ENCODE data around the gene PPP1R7. TPM values are rescaled to one million over a fixed set of nuclear protein-coding genes. Genes with fewer than 3 reads are reported as not detected.

PPP1R7 gene
- total RNA-seq, 2 donors from 2014 or later = 57.5 to 61.4 TPM

- Histone ChIP-seq H3K4me1 (no peaks in the 10 kb centered on the region), H3K9me3 (no peaks in the 10 kb centered on the region), H3K36me3 (no peaks in the 10 kb centered on the region), H3K27me3 (no peaks in the 10 kb centered on the region), H3K27ac (no peak overlapping the region), H3K4me3 (no peak overlapping the region)
- no peak for DNase-seq (ENCODE audit: low spot score)
- TF ChIP-seq CTCF (IDR thresholded peaks at IDR 0.05) = no peak
Measured at GRCh38 chr2:241187918-241188234, 37.6 kb downstream of the PPP1R7 start.

GRCh38 chr2:241188361-241189092 is 38.3 kb downstream of the PPP1R7 start, which contains the start of gene ANO7:
TSS of gene ANO7 (plus strand) at chr2:241188677. CDS start at chr2:241190064, 1,387 bp downstream.
- no peak for TF ChIP-seq CTCF (IDR thresholded peaks at IDR 0.05)
- Histone ChIP-seq H3K4me3 (no peak within 1 kb of the TSS), H3K27me3 (no peaks in the 10 kb centered on the region), H3K4me1 (no peaks in the 10 kb centered on the region), H3K36me3 (no peaks in the 10 kb centered on the region), H3K9me3 (no peaks in the 10 kb centered on the region), H3K27ac (no peak within 1 kb of the TSS)
- DNase-seq (ENCODE audit: low spot score) = no peak

GRCh38 chr2:241189093-241189855 is 39.0 kb downstream of the PPP1R7 start:
- no peaks in the 10 kb centered on the region for H3K27me3 ChIP-seq
- TF ChIP-seq CTCF (IDR thresholded peaks at IDR 0.05) = no peak
- H3K9me3 ChIP-seq = no peaks in the 10 kb centered on the region
- DNase-seq (ENCODE audit: low spot score) = no peak
- H3K36me3 ChIP-seq = no peaks in the 10 kb centered on the region
- no peak overlapping the region for H3K27ac ChIP-seq
- no peak overlapping the region for H3K4me3 ChIP-seq
- H3K4me1 ChIP-seq = no peaks in the 10 kb centered on the region

- TF ChIP-seq CTCF (IDR thresholded peaks at IDR 0.05) = no peak
- no peak for DNase-seq (ENCODE audit: low spot score)
- no peaks in the 10 kb centered on the region for H3K4me1 ChIP-seq
- H3K36me3 ChIP-seq = no peaks in the 10 kb centered on the region
- no peaks in the 10 kb centered on the region for H3K27me3 ChIP-seq
- no peak overlapping the region for H3K27ac ChIP-seq
- H3K4me3 ChIP-seq = no peak overlapping the region
- no peaks in the 10 kb centered on the region for H3K9me3 ChIP-seq
Measured at GRCh38 chr2:241189856-241190201, 39.6 kb downstream of the PPP1R7 start.

GRCh38 chr2:241190291-241190981 is 40.2 kb downstream of the PPP1R7 start:
- no peak overlapping the region for H3K27ac ChIP-seq
- H3K4me1 ChIP-seq = no peaks in the 10 kb centered on the region
- H3K4me3 ChIP-seq = no peak overlapping the region
- no peaks in the 10 kb centered on the region for H3K27me3 ChIP-seq
- no peaks in the 10 kb centered on the region for H3K9me3 ChIP-seq
- no peaks in the 10 kb centered on the region for H3K36me3 ChIP-seq
- no peak for TF ChIP-seq CTCF (IDR thresholded peaks at IDR 0.05)
- DNase-seq (ENCODE audit: low spot score) = no peak

All from right atrium auricular region (tissue), 2 donors.